ENCODE measurements around the gene NAP1L4. TPM values are rescaled to one million over a fixed set of nuclear protein-coding genes. Genes with fewer than 3 reads are reported as not detected.

The NAP1L4 gene
- total RNA-seq, 4 donors from 2014 or later, result 90.0 to 148 (median 125) TPM

GRCh38 chr11:2982214-2982613 is 9.9 kb downstream of the NAP1L4 start:
- DNase-seq (ENCODE audit: extremely low spot score), result no peak
- H3K9me3 ChIP-seq, result no peaks in the 10 kb centered on the region
- H3K4me1 ChIP-seq, result peaks cover 27 to 54% (median 49%) of the 10 kb centered on the region in 4 donors
- intact Hi-C loops (cut with DNase I), result no loop called here
- 56% methylated on average over 2 of the region's 2 CpGs for WGBS
- TF ChIP-seq, protein P1, sequence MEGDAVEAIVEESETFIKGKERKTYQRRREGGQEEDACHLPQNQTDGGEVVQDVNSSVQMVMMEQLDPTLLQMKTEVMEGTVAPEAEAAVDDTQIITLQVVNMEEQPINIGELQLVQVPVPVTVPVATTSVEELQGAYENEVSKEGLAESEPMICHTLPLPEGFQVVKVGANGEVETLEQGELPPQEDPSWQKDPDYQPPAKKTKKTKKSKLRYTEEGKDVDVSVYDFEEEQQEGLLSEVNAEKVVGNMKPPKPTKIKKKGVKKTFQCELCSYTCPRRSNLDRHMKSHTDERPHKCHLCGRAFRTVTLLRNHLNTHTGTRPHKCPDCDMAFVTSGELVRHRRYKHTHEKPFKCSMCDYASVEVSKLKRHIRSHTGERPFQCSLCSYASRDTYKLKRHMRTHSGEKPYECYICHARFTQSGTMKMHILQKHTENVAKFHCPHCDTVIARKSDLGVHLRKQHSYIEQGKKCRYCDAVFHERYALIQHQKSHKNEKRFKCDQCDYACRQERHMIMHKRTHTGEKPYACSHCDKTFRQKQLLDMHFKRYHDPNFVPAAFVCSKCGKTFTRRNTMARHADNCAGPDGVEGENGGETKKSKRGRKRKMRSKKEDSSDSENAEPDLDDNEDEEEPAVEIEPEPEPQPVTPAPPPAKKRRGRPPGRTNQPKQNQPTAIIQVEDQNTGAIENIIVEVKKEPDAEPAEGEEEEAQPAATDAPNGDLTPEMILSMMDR (IDR thresholded peaks at IDR 0.05), result no peak
- no peak for TF ChIP-seq POLR2A (IDR thresholded peaks at IDR 0.05; ENCODE audit: low read depth)
- TF ChIP-seq EP300 (IDR thresholded peaks at IDR 0.05), result no peak
- no peak for TF ChIP-seq POLR2AphosphoS5 (IDR thresholded peaks at IDR 0.05)
- H3K36me3 ChIP-seq, result peaks cover 9 to 29% (median 18%) of the 10 kb centered on the region in 4 donors
- no peak overlapping the region for H3K27ac ChIP-seq (replicated peaks in 1 of 4)
- no peaks in the 10 kb centered on the region for H3K27me3 ChIP-seq
- no peak overlapping the region for H3K4me3 ChIP-seq

DNA sequence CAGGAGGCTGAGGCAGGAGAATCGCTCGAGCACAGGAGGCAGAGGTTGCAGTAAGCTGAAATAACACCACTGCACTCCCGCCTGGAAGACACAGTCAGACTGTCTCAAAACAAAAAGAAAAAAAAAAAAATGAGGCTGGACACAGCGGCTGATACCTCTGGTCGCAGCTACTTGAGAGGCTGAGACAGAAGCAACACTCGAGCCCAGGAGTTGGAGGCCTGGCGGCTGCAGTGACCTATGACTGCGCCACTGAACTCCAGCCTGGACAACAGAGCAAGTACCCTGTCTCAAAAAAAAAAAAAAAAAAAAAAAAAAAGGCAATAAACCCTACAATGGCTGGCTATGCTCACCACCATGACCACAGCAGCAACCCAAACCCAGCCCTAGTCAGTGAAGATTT is 11.0 kb downstream of the NAP1L4 start:
- no peaks in the 10 kb centered on the region for H3K27me3 ChIP-seq
- no peak for DNase-seq (ENCODE audit: extremely low spot score)
- intact Hi-C loops (cut with DNase I), result no loop called here
- H3K4me1 ChIP-seq, result peaks cover 27 to 47% (median 44%) of the 10 kb centered on the region in 4 donors
- no peaks in the 10 kb centered on the region for H3K9me3 ChIP-seq
- H3K27ac ChIP-seq (replicated peaks in 1 of 4), result no peak overlapping the region
- WGBS, result 97% methylated on average over 8 of the region's 8 CpGs
- no peak for TF ChIP-seq EP300 (IDR thresholded peaks at IDR 0.05)
- TF ChIP-seq, protein P1 (IDR thresholded peaks at IDR 0.05), result no peak
- H3K4me3 ChIP-seq, result no peak overlapping the region
- H3K36me3 ChIP-seq, result peaks cover 18 to 36% (median 28%) of the 10 kb centered on the region in 4 donors

DNA sequence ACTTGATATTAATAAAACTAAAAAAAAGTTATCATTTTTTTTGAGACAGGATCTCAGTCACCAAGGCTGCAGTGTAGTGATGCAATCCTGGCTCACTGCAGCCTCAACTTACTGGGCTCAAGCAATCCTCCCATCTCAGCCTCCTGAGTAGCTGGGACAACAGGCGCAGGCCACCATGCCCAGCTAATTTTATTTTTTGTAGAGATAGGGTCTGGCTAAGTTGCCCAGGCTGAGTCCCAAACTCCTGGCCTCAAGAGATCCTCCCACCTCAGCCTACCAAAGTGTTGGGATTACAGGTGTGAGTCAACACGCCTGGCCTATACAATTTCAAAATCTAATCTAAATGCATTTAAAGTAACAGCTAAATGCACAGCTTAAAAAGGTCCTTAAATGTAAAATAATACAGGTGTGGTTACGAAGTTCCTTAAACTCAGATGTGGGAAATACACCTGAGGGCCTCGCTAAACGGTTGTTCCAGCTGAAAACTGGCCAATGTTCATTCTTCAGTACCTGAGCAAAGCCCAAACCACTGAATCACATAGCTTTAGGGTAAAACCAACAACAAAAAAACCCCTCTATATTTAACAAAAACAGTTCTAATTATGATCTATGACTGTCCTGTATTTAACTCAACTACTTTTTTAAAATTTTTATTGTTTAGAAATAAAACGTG is 11.8 kb downstream of the NAP1L4 start:
- peaks cover 27 to 45% (median 38%) of the 10 kb centered on the region in 4 donors for H3K4me1 ChIP-seq
- TF ChIP-seq POLR2A (IDR thresholded peaks at IDR 0.05; ENCODE audit: low read depth) (no peak), POLR2AphosphoS5 (IDR thresholded peaks at IDR 0.05) (no peak), EP300 (IDR thresholded peaks at IDR 0.05) (no peak)
- TF ChIP-seq, protein P1 (IDR thresholded peaks at IDR 0.05), result no peak
- H3K27me3 ChIP-seq, result no peaks in the 10 kb centered on the region
- no peaks in the 10 kb centered on the region for H3K9me3 ChIP-seq
- peaks cover 25 to 44% (median 36%) of the 10 kb centered on the region in 4 donors for H3K36me3 ChIP-seq
- no peak overlapping the region for H3K4me3 ChIP-seq
- no peak overlapping the region for H3K27ac ChIP-seq (replicated peaks in 1 of 4)
- no peak for DNase-seq (ENCODE audit: extremely low spot score)
- 75% methylated on average over 6 of the region's 6 CpGs for WGBS
- intact Hi-C loops (cut with DNase I), result no loop called here

DNA sequence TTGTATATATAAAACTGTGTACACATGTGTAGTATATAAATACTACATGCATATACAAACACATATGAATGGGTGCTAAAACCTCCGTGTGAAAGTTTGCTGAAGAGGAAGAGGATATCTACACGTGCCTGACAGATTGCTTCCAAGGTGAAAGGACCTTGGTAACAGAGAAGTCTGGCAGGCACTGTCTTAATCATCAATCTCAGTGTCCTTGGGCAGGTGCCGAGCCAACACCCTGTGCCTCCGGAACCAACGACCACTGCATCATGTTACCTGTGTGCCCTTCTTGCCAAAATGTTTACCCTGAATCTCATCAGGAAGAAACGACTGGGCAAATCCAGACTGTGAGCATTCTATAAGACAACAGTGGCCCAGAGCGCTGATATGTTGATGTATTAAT is 15.0 kb downstream of the NAP1L4 start:
- Histone ChIP-seq H3K4me3 (no peak overlapping the region), H3K27me3 (no peaks in the 10 kb centered on the region), H3K4me1 (peaks cover 8 to 19% (median 12%) of the 10 kb centered on the region in 4 donors), H3K27ac (replicated peaks in 1 of 4) (no peak overlapping the region), H3K36me3 (peaks cover 52 to 76% (median 64%) of the 10 kb centered on the region in 4 donors), H3K9me3 (no peaks in the 10 kb centered on the region)
- intact Hi-C loops (cut with DNase I), result no loop called here
- no peak for DNase-seq (ENCODE audit: extremely low spot score)
- TF ChIP-seq EP300 (IDR thresholded peaks at IDR 0.05) (no peak), POLR2AphosphoS5 (IDR thresholded peaks at IDR 0.05) (no peak), POLR2A (IDR thresholded peaks at IDR 0.05; ENCODE audit: low read depth) (no peak)
- TF ChIP-seq, protein P1 (IDR thresholded peaks at IDR 0.05), result no peak
- WGBS, result 74% methylated on average over 7 of the region's 7 CpGs
